HEK293 (cell line): ENCODE measurements around the gene RAB7B.

Experiments
- CTCF ChIA-PET: fragments of 350-600 bp; formaldehyde crosslinking; extraction: SDS; loops from one replicate; lab custom pipeline; 2021; ENCODE audit warnings: antibody characterized with exemption; lab: Yijun Ruan, JAX
- POLR2A ChIA-PET: fragments of 300-600 bp; formaldehyde crosslinking; extraction: SDS; loops from one replicate; lab custom pipeline; 2020; ENCODE audit warnings: antibody characterized with exemption, inconsistent platforms; lab: Yijun Ruan, JAX
- H3K27ac ChIP-seq: fragments of 200-500 bp; sonication (Bioruptor generic); 2 replicates; pipeline ENCODE4 v1.5.1; 2014; ENCODE audit warnings: low read depth, low read length, control low read depth, inconsistent platforms; ENCODE audit errors: extremely low read depth
- H3K36me3 ChIP-seq, 2 experiments: fragments of 200-500 bp in 1 of 2; sonication (Bioruptor generic) in 1 of 2; 1 replicate in 1 of 2; 2 replicates in 1 of 2; pipeline ENCODE4 v1.5.1; 2014 to 2017; ENCODE audit warnings: inconsistent platforms in 2 of 2, low read length in 2 of 2; ENCODE audit not compliant: control insufficient read depth in 2 of 2, insufficient read depth in 1 of 2
- H3K4me1 ChIP-seq: fragments of 200-500 bp; sonication (Bioruptor generic); 2 replicates; pipeline ENCODE4 v1.5.1; 2014; ENCODE audit warnings: mild to moderate bottlenecking, low read length, inconsistent platforms; ENCODE audit not compliant: control insufficient read depth, insufficient read depth
- H3K4me3 ChIP-seq: 2 replicates; pipeline ENCODE4 v1.5.1; 2011; ENCODE audit warnings: low read depth, mild to moderate bottlenecking, control low read depth, low read length, moderate library complexity
- H3K9me3 ChIP-seq: fragments of 200-500 bp; sonication (Bioruptor generic); 2 replicates; pipeline ENCODE4 v1.5.1; 2014; ENCODE audit warnings: low read depth, low read length, inconsistent platforms; ENCODE audit not compliant: control insufficient read depth, insufficient read depth
- BCL11B ChIP-seq: fragments of 450-650 bp; formaldehyde crosslinking; IDR thresholded peaks from 2 replicates; pipeline ENCODE4 v1.5.1; 2016; ENCODE audit warnings: low read depth, missing biosample characterization, missing genetic modification characterization
- FEZF1 ChIP-seq: fragments of 450-650 bp; formaldehyde crosslinking; IDR thresholded peaks from 2 replicates; pipeline ENCODE4 v1.5.1; 2016; ENCODE audit warnings: missing biosample characterization, missing genetic modification characterization
- HOXA7 ChIP-seq: sonication (generic); formaldehyde crosslinking; IDR thresholded peaks from 2 replicates; pipeline ENCODE4 v1.8.1; 2022; ENCODE audit warnings: missing genetic modification reagents, borderline replicate concordance
- KLF7 ChIP-seq: fragments of 450-650 bp; formaldehyde crosslinking; IDR thresholded peaks from 2 replicates; pipeline ENCODE4 v1.5.1; 2016; ENCODE audit warnings: missing biosample characterization, missing genetic modification characterization, borderline replicate concordance
- SP2 ChIP-seq: fragments of 450-650 bp; formaldehyde crosslinking; IDR thresholded peaks from 2 replicates; pipeline ENCODE4 v1.5.1; 2016; ENCODE audit warnings: missing biosample characterization, missing genetic modification characterization
- ZBTB1 ChIP-seq: fragments of 450-650 bp; formaldehyde crosslinking; IDR thresholded peaks from 2 replicates; pipeline ENCODE4 v1.5.1; 2016; ENCODE audit warnings: missing biosample characterization, missing genetic modification characterization
- ZBTB48 ChIP-seq: fragments of 450-650 bp; formaldehyde crosslinking; IDR thresholded peaks from 2 replicates; pipeline ENCODE4 v1.5.1; 2016; ENCODE audit warnings: missing biosample characterization, missing genetic modification characterization
- ZNF112 ChIP-seq: fragments of 450-650 bp; formaldehyde crosslinking; IDR thresholded peaks from 2 replicates; pipeline ENCODE4 v1.5.0; 2017; ENCODE audit warnings: missing biosample characterization, missing genetic modification characterization
- ZNF157 ChIP-seq: fragments of 450-650 bp; formaldehyde crosslinking; IDR thresholded peaks from 2 replicates; pipeline ENCODE4 v1.5.1; 2016; ENCODE audit warnings: missing biosample characterization, missing genetic modification characterization
- ZNF214 ChIP-seq: fragments of 450-650 bp; formaldehyde crosslinking; IDR thresholded peaks from 2 replicates; pipeline ENCODE4 v1.5.1; 2017; ENCODE audit warnings: missing biosample characterization, mild to moderate bottlenecking, missing genetic modification characterization, borderline replicate concordance
- ZNF239 ChIP-seq: fragments of 450-650 bp; formaldehyde crosslinking; IDR thresholded peaks from 2 replicates; pipeline ENCODE4 v1.5.1; 2016; ENCODE audit warnings: missing biosample characterization, missing genetic modification characterization
- ZNF248 ChIP-seq: fragments of 450-650 bp; formaldehyde crosslinking; IDR thresholded peaks from 2 replicates; pipeline ENCODE4 v1.5.1; 2017; ENCODE audit warnings: missing biosample characterization, missing genetic modification characterization
- ZNF266 ChIP-seq: fragments of 450-650 bp; formaldehyde crosslinking; IDR thresholded peaks from 2 replicates; pipeline ENCODE4 v1.5.1; 2016; ENCODE audit warnings: missing biosample characterization, missing genetic modification characterization, low read depth
- ZNF274 ChIP-seq, 2 experiments: fragments of 200-500 bp in 1 of 2; fragments of 450-650 bp in 1 of 2; sonication (Bioruptor generic) in 1 of 2; formaldehyde crosslinking in 1 of 2; IDR thresholded peaks; 2 replicates each; pipeline versions ENCODE4 v1.5.1 to v1.6.1; 2014 to 2016; ENCODE audit warnings: borderline replicate concordance in 1 of 2, inconsistent platforms in 1 of 2, low read length in 1 of 2, missing biosample characterization in 1 of 2, missing genetic modification characterization in 1 of 2
- ZNF292 ChIP-seq: fragments of 450-650 bp; formaldehyde crosslinking; IDR thresholded peaks from 2 replicates; pipeline ENCODE4 v1.5.1; 2016; ENCODE audit warnings: low read depth, missing biosample characterization, missing genetic modification characterization, borderline replicate concordance
- ZNF302 ChIP-seq: fragments of 450-650 bp; formaldehyde crosslinking; IDR thresholded peaks from 2 replicates; pipeline ENCODE4 v1.5.1; 2016; ENCODE audit warnings: missing biosample characterization, missing genetic modification characterization, low read depth
- ZNF521 ChIP-seq: fragments of 450-650 bp; formaldehyde crosslinking; IDR thresholded peaks from 2 replicates; pipeline ENCODE4 v1.5.1; 2017; ENCODE audit warnings: missing biosample characterization, mild to moderate bottlenecking, missing genetic modification characterization
- ZNF544 ChIP-seq: fragments of 450-650 bp; formaldehyde crosslinking; IDR thresholded peaks from 2 replicates; pipeline ENCODE4 v1.5.0; 2017; ENCODE audit warnings: missing biosample characterization, missing genetic modification characterization
- ZNF707 ChIP-seq: fragments of 450-650 bp; formaldehyde crosslinking; IDR thresholded peaks from 2 replicates; pipeline ENCODE4 v1.5.1; 2016; ENCODE audit warnings: missing biosample characterization, missing genetic modification characterization
- ZNF747 ChIP-seq: fragments of 450-650 bp; formaldehyde crosslinking; IDR thresholded peaks from 2 replicates; pipeline ENCODE4 v1.5.1; 2016; ENCODE audit warnings: missing biosample characterization, missing genetic modification characterization
- ZNF785 ChIP-seq: fragments of 450-650 bp; formaldehyde crosslinking; IDR thresholded peaks from 2 replicates; pipeline ENCODE4 v1.5.1; 2016; ENCODE audit warnings: missing biosample characterization, missing genetic modification characterization
- ZSCAN23 ChIP-seq: fragments of 450-650 bp; formaldehyde crosslinking; IDR thresholded peaks from 2 replicates; pipeline ENCODE4 v1.5.1; 2016; ENCODE audit warnings: missing biosample characterization, missing genetic modification characterization
- TF ChIP-seq, protein P1 (sequence below): fragments of 450-650 bp; formaldehyde crosslinking; IDR thresholded peaks from 2 replicates; pipeline ENCODE4 v1.5.1; 2016; ENCODE audit warnings: missing biosample characterization, missing genetic modification characterization
- TF ChIP-seq, protein P2 (sequence below): fragments of 450-650 bp; formaldehyde crosslinking; IDR thresholded peaks from 2 replicates; pipeline ENCODE4 v1.5.1; 2016; ENCODE audit warnings: missing biosample characterization, missing genetic modification characterization
- TF ChIP-seq, protein P3 (sequence below): fragments of 450-650 bp; formaldehyde crosslinking; IDR thresholded peaks from 2 replicates; pipeline ENCODE4 v1.5.1; 2016; ENCODE audit warnings: missing biosample characterization, missing genetic modification characterization, low read depth
- TF ChIP-seq, protein P4 (sequence below): fragments of 450-650 bp; formaldehyde crosslinking; conservative IDR thresholded peaks from 2 replicates; pipeline ENCODE4 v1.5.1; 2016; ENCODE audit warnings: low read depth, missing biosample characterization, missing genetic modification characterization
- TF ChIP-seq, protein P5 (sequence below): fragments of 450-650 bp; formaldehyde crosslinking; IDR thresholded peaks from 2 replicates; pipeline ENCODE4 v1.5.1; 2016; ENCODE audit warnings: missing biosample characterization, missing genetic modification characterization

The RAB7B gene

DNA sequence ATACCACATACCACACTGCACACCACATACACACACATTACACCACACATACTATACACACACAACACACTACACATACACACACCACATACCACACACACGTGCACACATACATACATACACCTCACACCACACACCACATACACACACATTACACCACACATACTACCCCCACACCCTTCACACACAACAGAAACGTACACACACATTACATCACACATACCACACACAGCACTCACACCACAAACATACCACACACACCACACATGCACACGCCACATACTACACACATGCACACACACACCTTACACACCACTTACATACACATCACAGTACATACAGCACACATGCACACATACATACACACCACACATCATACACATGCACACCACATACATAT is 28.5 kb downstream of the RAB7B start:
- Histone ChIP-seq H3K27ac (no peak overlapping the region), H3K4me1 (no peaks in the 10 kb centered on the region), H3K4me3 (no peak overlapping the region), H3K36me3 (no peaks in the 10 kb centered on the region), H3K9me3 (no peaks in the 10 kb centered on the region)
- POLR2A ChIA-PET, result no interaction called here
- CTCF ChIA-PET, result no interaction called here
- TF ChIP-seq ZNF302 (tag by site-specific recombination), result no peak
- TF ChIP-seq, protein P1, sequence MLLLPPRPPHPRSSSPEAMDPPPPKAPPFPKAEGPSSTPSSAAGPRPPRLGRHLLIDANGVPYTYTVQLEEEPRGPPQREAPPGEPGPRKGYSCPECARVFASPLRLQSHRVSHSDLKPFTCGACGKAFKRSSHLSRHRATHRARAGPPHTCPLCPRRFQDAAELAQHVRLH (tag by site-specific recombination), result 0 out of 2 replicates have a peak, but pooled peaks have one; percentile 46
- TF ChIP-seq SP2 (tag by site-specific recombination), result 0 out of 2 replicates have a peak, but pooled peaks have one; percentile 7
- TF ChIP-seq, protein P2, sequence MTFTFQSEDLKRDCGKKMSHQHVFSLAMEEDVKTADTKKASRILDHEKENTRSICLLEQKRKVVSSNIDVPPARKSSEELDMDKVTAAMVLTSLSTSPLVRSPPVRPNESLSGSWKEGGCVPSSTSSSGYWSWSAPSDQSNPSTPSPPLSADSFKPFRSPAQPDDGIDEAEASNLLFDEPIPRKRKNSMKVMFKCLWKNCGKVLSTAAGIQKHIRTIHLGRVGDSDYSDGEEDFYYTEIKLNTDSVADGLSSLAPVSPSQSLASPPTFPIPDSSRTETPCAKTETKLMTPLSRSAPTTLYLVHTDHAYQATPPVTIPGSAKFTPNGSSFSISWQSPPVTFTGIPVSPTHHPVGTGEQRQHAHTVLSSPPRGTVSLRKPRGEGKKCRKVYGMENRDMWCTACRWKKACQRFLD (tag by site-specific recombination), result 0 out of 2 replicates have a peak, but pooled peaks have one; percentile 17
- TF ChIP-seq ZNF747, result 0 out of 2 replicates have a peak, but pooled peaks have one; percentile 82
- TF ChIP-seq, protein P3, sequence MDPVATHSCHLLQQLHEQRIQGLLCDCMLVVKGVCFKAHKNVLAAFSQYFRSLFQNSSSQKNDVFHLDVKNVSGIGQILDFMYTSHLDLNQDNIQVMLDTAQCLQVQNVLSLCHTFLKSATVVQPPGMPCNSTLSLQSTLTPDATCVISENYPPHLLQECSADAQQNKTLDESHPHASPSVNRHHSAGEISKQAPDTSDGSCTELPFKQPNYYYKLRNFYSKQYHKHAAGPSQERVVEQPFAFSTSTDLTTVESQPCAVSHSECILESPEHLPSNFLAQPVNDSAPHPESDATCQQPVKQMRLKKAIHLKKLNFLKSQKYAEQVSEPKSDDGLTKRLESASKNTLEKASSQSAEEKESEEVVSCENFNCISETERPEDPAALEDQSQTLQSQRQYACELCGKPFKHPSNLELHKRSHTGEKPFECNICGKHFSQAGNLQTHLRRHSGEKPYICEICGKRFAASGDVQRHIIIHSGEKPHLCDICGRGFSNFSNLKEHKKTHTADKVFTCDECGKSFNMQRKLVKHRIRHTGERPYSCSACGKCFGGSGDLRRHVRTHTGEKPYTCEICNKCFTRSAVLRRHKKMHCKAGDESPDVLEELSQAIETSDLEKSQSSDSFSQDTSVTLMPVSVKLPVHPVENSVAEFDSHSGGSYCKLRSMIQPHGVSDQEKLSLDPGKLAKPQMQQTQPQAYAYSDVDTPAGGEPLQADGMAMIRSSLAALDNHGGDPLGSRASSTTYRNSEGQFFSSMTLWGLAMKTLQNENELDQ (tag by site-specific recombination), result no peak
- TF ChIP-seq ZNF544, result peak; percentile 71
- 0 out of 2 replicates have a peak, but pooled peaks have one; percentile 11 for TF ChIP-seq ZNF266 (tag by site-specific recombination)
- TF ChIP-seq ZNF274 (IDR thresholded peaks at IDR 0.05; ENCODE audit: low read length), result no peak
- 0 out of 2 replicates have a peak, but pooled peaks have one; percentile 20 for TF ChIP-seq ZNF274 (tag by site-specific recombination; IDR thresholded peaks at IDR 0.05; ENCODE audit: borderline replicate concordance)
- peak; percentile 57; the same call in 1 of the 2 replicates for TF ChIP-seq ZBTB48 (tag by site-specific recombination)
- peak; percentile 26; the same call in 1 of the 2 replicates for TF ChIP-seq ZNF112
- 0 out of 2 replicates have a peak, but pooled peaks have one; percentile 39 for TF ChIP-seq ZNF239
- no peak for TF ChIP-seq ZNF292 (tag by site-specific recombination)
- TF ChIP-seq ZBTB1, result no peak
- 0 out of 2 replicates have a peak, but pooled peaks have one; percentile 59 for TF ChIP-seq ZSCAN23 (tag by site-specific recombination)
- TF ChIP-seq ZNF214 (tag by site-specific recombination), result no peak
- 0 out of 2 replicates have a peak, but pooled peaks have one; percentile 7 for TF ChIP-seq ZNF248
- TF ChIP-seq BCL11B (tag by site-specific recombination), result no peak
- peak; percentile 17; the same call in 1 of the 2 replicates for TF ChIP-seq ZNF785 (tag by site-specific recombination)
- TF ChIP-seq ZNF157, result peak; percentile 10; the same call in 1 of the 2 replicates
- TF ChIP-seq KLF7 (tag by site-specific recombination), result no peak
- TF ChIP-seq, protein P4, sequence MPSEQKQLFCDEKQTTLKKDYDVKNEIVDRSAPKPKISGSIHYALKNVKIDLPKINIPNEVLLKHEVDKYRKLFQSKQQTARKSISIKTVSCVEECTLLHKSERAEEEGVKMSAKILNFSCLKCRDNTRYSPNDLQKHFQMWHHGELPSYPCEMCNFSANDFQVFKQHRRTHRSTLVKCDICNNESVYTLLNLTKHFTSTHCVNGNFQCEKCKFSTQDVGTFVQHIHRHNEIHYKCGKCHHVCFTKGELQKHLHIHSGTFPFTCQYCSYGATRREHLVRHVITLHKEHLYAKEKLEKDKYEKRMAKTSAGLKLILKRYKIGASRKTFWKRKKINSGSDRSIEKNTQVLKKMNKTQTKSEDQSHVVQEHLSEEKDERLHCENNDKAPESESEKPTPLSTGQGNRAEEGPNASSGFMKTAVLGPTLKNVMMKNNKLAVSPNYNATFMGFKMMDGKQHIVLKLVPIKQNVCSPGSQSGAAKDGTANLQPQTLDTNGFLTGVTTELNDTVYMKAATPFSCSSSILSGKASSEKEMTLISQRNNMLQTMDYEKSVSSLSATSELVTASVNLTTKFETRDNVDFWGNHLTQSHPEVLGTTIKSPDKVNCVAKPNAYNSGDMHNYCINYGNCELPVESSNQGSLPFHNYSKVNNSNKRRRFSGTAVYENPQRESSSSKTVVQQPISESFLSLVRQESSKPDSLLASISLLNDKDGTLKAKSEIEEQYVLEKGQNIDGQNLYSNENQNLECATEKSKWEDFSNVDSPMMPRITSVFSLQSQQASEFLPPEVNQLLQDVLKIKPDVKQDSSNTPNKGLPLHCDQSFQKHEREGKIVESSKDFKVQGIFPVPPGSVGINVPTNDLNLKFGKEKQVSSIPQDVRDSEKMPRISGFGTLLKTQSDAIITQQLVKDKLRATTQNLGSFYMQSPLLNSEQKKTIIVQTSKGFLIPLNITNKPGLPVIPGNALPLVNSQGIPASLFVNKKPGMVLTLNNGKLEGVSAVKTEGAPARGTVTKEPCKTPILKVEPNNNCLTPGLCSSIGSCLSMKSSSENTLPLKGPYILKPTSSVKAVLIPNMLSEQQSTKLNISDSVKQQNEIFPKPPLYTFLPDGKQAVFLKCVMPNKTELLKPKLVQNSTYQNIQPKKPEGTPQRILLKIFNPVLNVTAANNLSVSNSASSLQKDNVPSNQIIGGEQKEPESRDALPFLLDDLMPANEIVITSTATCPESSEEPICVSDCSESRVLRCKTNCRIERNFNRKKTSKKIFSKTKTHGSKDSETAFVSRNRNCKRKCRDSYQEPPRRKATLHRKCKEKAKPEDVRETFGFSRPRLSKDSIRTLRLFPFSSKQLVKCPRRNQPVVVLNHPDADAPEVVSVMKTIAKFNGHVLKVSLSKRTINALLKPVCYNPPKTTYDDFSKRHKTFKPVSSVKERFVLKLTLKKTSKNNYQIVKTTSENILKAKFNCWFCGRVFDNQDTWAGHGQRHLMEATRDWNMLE (tag by site-specific recombination), result no peak
- TF ChIP-seq ZNF707 (tag by site-specific recombination), result 0 out of 2 replicates have a peak, but pooled peaks have one; percentile 11
- TF ChIP-seq FEZF1 (tag by site-specific recombination), result no peak
- TF ChIP-seq ZNF521, result peak; percentile 61; the same call in 1 of the 2 replicates
- TF ChIP-seq HOXA7, result no peak
- TF ChIP-seq, protein P5, sequence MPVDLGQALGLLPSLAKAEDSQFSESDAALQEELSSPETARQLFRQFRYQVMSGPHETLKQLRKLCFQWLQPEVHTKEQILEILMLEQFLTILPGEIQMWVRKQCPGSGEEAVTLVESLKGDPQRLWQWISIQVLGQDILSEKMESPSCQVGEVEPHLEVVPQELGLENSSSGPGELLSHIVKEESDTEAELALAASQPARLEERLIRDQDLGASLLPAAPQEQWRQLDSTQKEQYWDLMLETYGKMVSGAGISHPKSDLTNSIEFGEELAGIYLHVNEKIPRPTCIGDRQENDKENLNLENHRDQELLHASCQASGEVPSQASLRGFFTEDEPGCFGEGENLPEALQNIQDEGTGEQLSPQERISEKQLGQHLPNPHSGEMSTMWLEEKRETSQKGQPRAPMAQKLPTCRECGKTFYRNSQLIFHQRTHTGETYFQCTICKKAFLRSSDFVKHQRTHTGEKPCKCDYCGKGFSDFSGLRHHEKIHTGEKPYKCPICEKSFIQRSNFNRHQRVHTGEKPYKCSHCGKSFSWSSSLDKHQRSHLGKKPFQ (tag by site-specific recombination), result peak; percentile 94
